ENCODE results near the gene NELL1.

Gene NELL1

GRCh38 chr11:21396342-21397008, 727.1 kb downstream of the NELL1 start:
- no peak overlapping the region for H3K9ac ChIP-seq
- no peaks in the 10 kb centered on the region for H3K9me3 ChIP-seq (ENCODE audit: control insufficient read depth, low read length)
- TF ChIP-seq, protein P1, sequence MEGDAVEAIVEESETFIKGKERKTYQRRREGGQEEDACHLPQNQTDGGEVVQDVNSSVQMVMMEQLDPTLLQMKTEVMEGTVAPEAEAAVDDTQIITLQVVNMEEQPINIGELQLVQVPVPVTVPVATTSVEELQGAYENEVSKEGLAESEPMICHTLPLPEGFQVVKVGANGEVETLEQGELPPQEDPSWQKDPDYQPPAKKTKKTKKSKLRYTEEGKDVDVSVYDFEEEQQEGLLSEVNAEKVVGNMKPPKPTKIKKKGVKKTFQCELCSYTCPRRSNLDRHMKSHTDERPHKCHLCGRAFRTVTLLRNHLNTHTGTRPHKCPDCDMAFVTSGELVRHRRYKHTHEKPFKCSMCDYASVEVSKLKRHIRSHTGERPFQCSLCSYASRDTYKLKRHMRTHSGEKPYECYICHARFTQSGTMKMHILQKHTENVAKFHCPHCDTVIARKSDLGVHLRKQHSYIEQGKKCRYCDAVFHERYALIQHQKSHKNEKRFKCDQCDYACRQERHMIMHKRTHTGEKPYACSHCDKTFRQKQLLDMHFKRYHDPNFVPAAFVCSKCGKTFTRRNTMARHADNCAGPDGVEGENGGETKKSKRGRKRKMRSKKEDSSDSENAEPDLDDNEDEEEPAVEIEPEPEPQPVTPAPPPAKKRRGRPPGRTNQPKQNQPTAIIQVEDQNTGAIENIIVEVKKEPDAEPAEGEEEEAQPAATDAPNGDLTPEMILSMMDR (IDR thresholded peaks at IDR 0.05), result no peak
- H3K79me2 ChIP-seq, result no peaks in the 10 kb centered on the region
- no peaks in the 10 kb centered on the region for H3K4me1 ChIP-seq
- no peak overlapping the region for H3K4me3 ChIP-seq (ENCODE audit: low read depth, low read length)
- no peaks in the 10 kb centered on the region for H3K27me3 ChIP-seq (ENCODE audit: control insufficient read depth, insufficient read depth, low read length)
- no peak overlapping the region for H2AFZ ChIP-seq
- no peak overlapping the region for H3K4me2 ChIP-seq (ENCODE audit: low read length)
- H3K27ac ChIP-seq, result no peak overlapping the region
- no peaks in the 10 kb centered on the region for H3K36me3 ChIP-seq (ENCODE audit: control insufficient read depth, insufficient read depth, low read length)

GRCh38 chr11:21398195-21398594, 728.8 kb downstream of the NELL1 start:
- no peaks in the 10 kb centered on the region for H3K9me3 ChIP-seq (ENCODE audit: control insufficient read depth, low read length)
- no peak overlapping the region for H3K4me3 ChIP-seq (ENCODE audit: low read depth, low read length)
- no peaks in the 10 kb centered on the region for H3K36me3 ChIP-seq (ENCODE audit: control insufficient read depth, insufficient read depth, low read length)
- no peak overlapping the region for H3K27ac ChIP-seq
- no peak overlapping the region for H3K9ac ChIP-seq
- TF ChIP-seq, protein P1 (IDR thresholded peaks at IDR 0.05), result no peak
- no peak overlapping the region for H2AFZ ChIP-seq
- no peaks in the 10 kb centered on the region for H3K27me3 ChIP-seq (ENCODE audit: control insufficient read depth, insufficient read depth, low read length)
- no peaks in the 10 kb centered on the region for H3K79me2 ChIP-seq
- no peaks in the 10 kb centered on the region for H3K4me1 ChIP-seq
- no peak overlapping the region for H3K4me2 ChIP-seq (ENCODE audit: low read length)

- Histone ChIP-seq H3K36me3 (ENCODE audit: control insufficient read depth, insufficient read depth, low read length) (no peaks in the 10 kb centered on the region), H3K9ac (no peak overlapping the region), H2AFZ (no peak overlapping the region), H3K4me1 (no peaks in the 10 kb centered on the region), H3K9me3 (ENCODE audit: control insufficient read depth, low read length) (no peaks in the 10 kb centered on the region), H3K4me3 (ENCODE audit: low read depth, low read length) (no peak overlapping the region), H3K27ac (no peak overlapping the region), H3K4me2 (ENCODE audit: low read length) (no peak overlapping the region), H3K79me2 (no peaks in the 10 kb centered on the region), H3K27me3 (ENCODE audit: control insufficient read depth, insufficient read depth, low read length) (no peaks in the 10 kb centered on the region)
- TF ChIP-seq, protein P1 (IDR thresholded peaks at IDR 0.05), result no peak
Measured at GRCh38 chr11:21401496-21401895, 732.1 kb downstream of the NELL1 start.

DNA sequence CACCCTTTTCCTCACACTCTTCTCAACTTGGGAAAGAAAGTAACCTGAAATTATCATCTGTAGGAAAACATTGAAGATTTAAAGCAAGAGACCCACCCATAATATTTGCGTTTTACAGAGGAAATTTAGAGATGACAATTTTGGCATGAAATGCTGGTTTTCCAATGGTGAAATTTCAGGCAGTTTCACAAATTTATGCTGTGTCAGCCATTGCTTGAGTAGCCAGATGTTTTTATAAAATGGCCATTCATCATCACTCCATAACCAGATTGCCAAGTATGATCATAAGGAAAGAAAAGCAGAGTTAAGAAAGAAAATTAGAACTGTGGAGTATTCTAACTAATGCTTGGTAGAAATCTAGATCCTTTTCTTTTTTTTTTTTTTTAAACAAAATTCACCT, 732.9 kb downstream of the NELL1 start:
- Histone ChIP-seq H2AFZ (no peak overlapping the region), H3K9me3 (ENCODE audit: control insufficient read depth, low read length) (no peaks in the 10 kb centered on the region)
- TF ChIP-seq, protein P1 (IDR thresholded peaks at IDR 0.05), result no peak

GRCh38 chr11:21403069-21403468, 733.7 kb downstream of the NELL1 start:
- Histone ChIP-seq H3K4me3 (ENCODE audit: low read depth, low read length) (no peak overlapping the region), H3K79me2 (no peaks in the 10 kb centered on the region), H3K4me2 (ENCODE audit: low read length) (no peak overlapping the region), H3K27me3 (ENCODE audit: control insufficient read depth, insufficient read depth, low read length) (no peaks in the 10 kb centered on the region), H3K9me3 (ENCODE audit: control insufficient read depth, low read length) (no peaks in the 10 kb centered on the region), H2AFZ (no peak overlapping the region), H3K9ac (no peak overlapping the region), H3K4me1 (no peaks in the 10 kb centered on the region), H3K27ac (no peak overlapping the region), H3K36me3 (ENCODE audit: control insufficient read depth, insufficient read depth, low read length) (no peaks in the 10 kb centered on the region)
- TF ChIP-seq, protein P1 (IDR thresholded peaks at IDR 0.05), result no peak

More for the DNA sequence above, 732.9 kb downstream of the NELL1 start:
- Histone ChIP-seq H3K4me3 (ENCODE audit: low read depth, low read length) (no peak overlapping the region), H3K79me2 (no peaks in the 10 kb centered on the region), H3K27ac (no peak overlapping the region), H3K36me3 (ENCODE audit: control insufficient read depth, insufficient read depth, low read length) (no peaks in the 10 kb centered on the region), H3K9ac (no peak overlapping the region), H3K4me1 (no peaks in the 10 kb centered on the region), H3K27me3 (ENCODE audit: control insufficient read depth, insufficient read depth, low read length) (no peaks in the 10 kb centered on the region), H3K4me2 (ENCODE audit: low read length) (no peak overlapping the region)
